Right atrium auricular region (tissue), 2 donors: ENCODE results near the gene OR4D6. TPM values are rescaled to one million over a fixed set of nuclear protein-coding genes. Genes with fewer than 3 reads are reported as not detected.

Source experiments
- total RNA-seq, 2 donors: library from RNA; depleted of rRNA; stranded (reverse); fragments of >200 nt; gene quantifications; one replicate each; pipeline ENCODE4 v1.1.0, GENCODE V29; 2016

Gene OR4D6
- total RNA-seq, 2 donors from 2014 or later, result not detected

Other genes with a start within 250 kb of the OR4D6 start
- 10 to 100 TPM in 1 of 2 donors, 1 to 10 TPM in 1; 5.2 to 10.0 TPM for gene MPEG1, start 244.0 kb upstream of the OR4D6 start, total RNA-seq
- gene OR5AN1, start 98.1 kb upstream of the OR4D6 start, total RNA-seq, result not detected
- gene OR5A2, start 30.5 kb upstream of the OR4D6 start, total RNA-seq, result not detected
- gene OR5A1, start 20.5 kb upstream of the OR4D6 start, total RNA-seq, result not detected
- gene OR4D10, start 16.4 kb downstream of the OR4D6 start, total RNA-seq, result not detected
- gene OR4D11, start 46.6 kb downstream of the OR4D6 start, total RNA-seq, result not detected
- not detected for gene OR4D9, start 54.6 kb downstream of the OR4D6 start, total RNA-seq
- gene OSBP, start 158.8 kb downstream of the OR4D6 start, total RNA-seq, result 10 to 100 TPM; 24.8 to 25.7 TPM
- 10 to 100 TPM; 13.2 to 22.1 TPM for gene PATL1, start 212.1 kb downstream of the OR4D6 start, total RNA-seq